GM18517 (cell line): ENCODE data around the gene SHISA5.

Experiments used
- ATAC-seq: cut with Tn5 transposase; IDR thresholded peaks from one replicate; pipeline ENCODE4 v1.9.1; 2021; ENCODE audit warnings: mild to moderate bottlenecking, moderate library complexity; ENCODE audit not compliant: unreplicated experiment

Gene SHISA5

DNA sequence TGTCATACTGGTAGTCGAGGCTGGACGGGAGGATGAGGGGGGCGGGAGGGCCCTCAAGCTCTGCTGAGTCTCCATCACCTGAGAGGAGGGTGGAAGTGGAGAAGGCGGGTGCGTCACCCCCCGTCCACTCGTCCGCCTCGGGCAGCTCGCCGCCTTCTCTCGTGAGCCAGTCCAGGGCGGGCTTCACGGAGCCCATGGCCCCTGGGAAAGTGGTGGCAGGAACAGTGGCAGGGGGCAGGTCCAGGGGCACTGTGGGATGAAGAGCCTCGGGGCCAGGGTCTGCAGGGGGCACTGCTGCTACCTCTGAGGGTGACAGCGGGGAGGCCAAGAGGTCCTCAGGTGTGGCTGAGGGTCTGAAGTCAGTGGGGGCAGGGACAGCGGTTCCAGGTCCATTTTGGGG is 84.4 kb downstream of the SHISA5 start:
- ATAC-seq, result no peak

DNA sequence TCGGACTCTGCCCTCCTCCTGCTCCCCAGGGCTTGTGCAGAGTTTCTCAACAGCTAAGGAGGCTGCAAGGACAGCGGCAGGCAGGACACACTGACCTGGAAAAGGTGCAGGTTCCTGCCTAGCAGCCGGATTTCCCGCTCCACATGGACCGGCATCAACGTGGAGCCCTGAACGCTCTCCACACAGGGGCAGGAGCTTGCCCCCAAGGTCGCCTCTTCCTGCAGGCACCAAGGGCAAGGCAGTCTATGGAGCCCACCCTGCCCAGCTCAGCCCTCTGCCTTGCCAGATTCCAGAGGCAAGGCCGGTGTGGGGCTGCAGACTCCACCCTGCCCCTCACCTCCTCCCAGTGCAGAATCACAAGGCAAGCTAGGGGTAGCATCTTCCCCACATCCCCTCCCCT is 84.8 kb downstream of the SHISA5 start:
- no peak for ATAC-seq

DNA sequence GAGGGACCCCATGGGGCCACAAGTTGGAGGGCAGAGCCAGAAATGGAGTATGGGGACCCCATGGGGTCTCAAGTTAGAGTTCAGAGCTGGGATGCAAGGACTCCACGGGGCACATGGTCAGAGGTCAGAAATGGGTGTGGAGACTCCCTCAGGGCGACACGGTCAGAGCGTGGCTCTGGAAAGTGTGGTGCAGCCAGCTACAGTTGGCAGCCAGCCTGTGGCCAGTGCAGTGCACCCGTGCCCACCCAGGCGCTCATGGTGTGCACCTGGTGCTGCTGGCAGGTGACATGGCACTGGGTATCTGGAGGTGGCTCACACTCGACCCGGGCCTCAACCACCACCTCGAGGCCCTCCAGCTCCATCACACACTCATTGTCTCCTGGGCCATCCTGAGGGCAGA is 85.3 kb downstream of the SHISA5 start:
- ATAC-seq, result no peak

DNA sequence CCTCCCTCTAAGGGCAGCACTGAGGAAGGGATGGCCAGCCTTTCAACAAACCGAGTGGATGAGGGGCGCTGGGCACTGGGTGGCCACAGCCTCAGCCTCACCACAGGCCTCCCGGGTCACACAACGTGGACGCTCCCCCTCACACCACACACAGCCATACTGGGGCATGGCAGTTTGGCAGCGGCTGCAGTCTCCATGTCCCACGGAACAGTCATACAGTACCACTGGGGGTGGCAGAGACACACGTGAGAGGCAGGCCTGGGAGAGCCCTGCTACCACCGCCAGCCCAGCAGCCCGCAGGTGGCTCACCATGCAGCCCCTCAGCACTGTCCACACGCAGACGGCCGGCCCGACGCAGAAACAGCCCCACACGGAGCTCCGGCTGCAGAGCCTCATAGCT is 85.8 kb downstream of the SHISA5 start:
- ATAC-seq, result no peak
